HG03342 (cell line): ENCODE data around the gene LRRC25.
A peak's percentile ranks its signal among the peaks of the same experiment; 100 is the strongest.
"Not testable (repeated sequence)": the region's sequence is repeated elsewhere in the genome, so short reads cannot be mapped to it uniquely, and the experiment has no call there.

Experiments used
- ATAC-seq: cut with Tn5 transposase; IDR thresholded peaks from one replicate; pipeline ENCODE4 v1.9.1; 2021; ENCODE audit warnings: mild to moderate bottlenecking, moderate library complexity; ENCODE audit not compliant: unreplicated experiment

LRRC25 gene

GRCh38 chr19:18383622-18384021 lies 13.8 kb downstream of the LRRC25 start:
- ATAC-seq, result not testable (repeated sequence)

GRCh38 chr19:18380843-18381242 lies 16.6 kb downstream of the LRRC25 start:
- ATAC-seq, result no peak

GRCh38 chr19:18379803-18380747 lies 17.3 kb downstream of the LRRC25 start:
- ATAC-seq, result no peak

GRCh38 chr19:18377026-18377425 lies 20.4 kb downstream of the LRRC25 start:
- ATAC-seq, result no peak

GRCh38 chr19:18373892-18374629 lies 23.4 kb downstream of the LRRC25 start:
- ATAC-seq, result peak; percentile 82

- no peak for ATAC-seq
These were observed 24.0 kb downstream of the LRRC25 start for GRCh38 chr19:18373407-18373891.

GRCh38 chr19:18368504-18369222 lies 28.8 kb downstream of the LRRC25 start:
- no peak for ATAC-seq

- no peak for ATAC-seq
These were observed 31.4 kb downstream of the LRRC25 start for GRCh38 chr19:18366021-18366435.

GRCh38 chr19:18364826-18365528 lies 32.4 kb downstream of the LRRC25 start:
- ATAC-seq, result no peak

GRCh38 chr19:18364277-18364825 lies 33.1 kb downstream of the LRRC25 start:
- ATAC-seq, result not testable (repeated sequence)

- no peak for ATAC-seq
These were observed 33.6 kb downstream of the LRRC25 start for GRCh38 chr19:18363787-18364186.

GRCh38 chr19:18362934-18363542 lies 34.4 kb downstream of the LRRC25 start:
- no peak for ATAC-seq

- no peak for ATAC-seq
These were observed 35.8 kb downstream of the LRRC25 start for GRCh38 chr19:18361646-18362045.

GRCh38 chr19:18357041-18357440 lies 40.4 kb downstream of the LRRC25 start:
- no peak for ATAC-seq

GRCh38 chr19:18354743-18355142 lies 42.7 kb downstream of the LRRC25 start:
- not testable (repeated sequence) for ATAC-seq

GRCh38 chr19:18353378-18354005 lies 43.9 kb downstream of the LRRC25 start:
- ATAC-seq, result no peak

GRCh38 chr19:18351544-18351943 lies 45.9 kb downstream of the LRRC25 start:
- no peak for ATAC-seq

GRCh38 chr19:18350490-18350889 lies 46.9 kb downstream of the LRRC25 start:
- ATAC-seq, result no peak

- no peak for ATAC-seq
These were observed 47.8 kb downstream of the LRRC25 start for GRCh38 chr19:18349524-18350128.
